Tibial nerve (tissue), 4 donors: ENCODE measurements around the gene TMEM132E. TPM values are rescaled to one million over a fixed set of nuclear protein-coding genes. Genes with fewer than 3 reads are reported as not detected.

Experiments used
- DNase-seq, 2 donors: peaks; one replicate each; pipeline ENCODE4 v3.0.0-alpha.2; 2019; ENCODE audit warnings: low spot score in 2 of 2
- H3K27ac ChIP-seq, 4 donors: fragments of 200-600 bp; sonication (generic) in 3 of 4; one replicate each; pipeline ENCODE4 v1.5.1; 2017 to 2019; ENCODE audit warnings: mild to moderate bottlenecking in 1 of 4
- H3K27me3 ChIP-seq, 2 donors: fragments of 200-600 bp; sonication (generic) in 1 of 2; one replicate each; pipeline versions ENCODE4 v1.5.1 to v1.6.0; 2017 to 2019
- H3K36me3 ChIP-seq, 3 donors: fragments of 200-600 bp; sonication (generic); one replicate each; pipeline ENCODE4 v1.5.1; 2018 to 2019
- H3K4me1 ChIP-seq, 4 donors: fragments of 200-600 bp; sonication (generic) in 3 of 4; one replicate each; pipeline ENCODE4 v1.5.1; 2017 to 2019
- H3K4me3 ChIP-seq, 4 donors: fragments of 200-600 bp; sonication (generic) in 3 of 4; one replicate each; pipeline ENCODE4 v1.5.1; 2017 to 2019; ENCODE audit warnings: mild to moderate bottlenecking in 1 of 4, moderate library complexity in 1 of 4
- H3K9me3 ChIP-seq, 4 donors: fragments of 200-600 bp; sonication (generic) in 3 of 4; one replicate each; pipeline ENCODE4 v1.5.1; 2017 to 2019
- EP300 ChIP-seq, 2 donors: sonication (generic); formaldehyde crosslinking; IDR thresholded peaks; one replicate each; pipeline ENCODE4 v1.6.1; 2017; ENCODE audit warnings: antibody characterized with exemption in 2 of 2, mild to moderate bottlenecking in 1 of 2
- POLR2A ChIP-seq, 2 donors: fragments of 450-650 bp; IDR thresholded peaks; one replicate each; pipeline ENCODE4 v1.6.1; 2017; ENCODE audit warnings: antibody characterized with exemption in 2 of 2, mild to moderate bottlenecking in 2 of 2, moderate library complexity in 2 of 2
- WGBS, 2 donors: methylation state at CpG; one replicate each; pipeline ENCODE4 v1.1.5; 2018; 5-methylcytosine and 5-hydroxymethylcytosine counted together
- total RNA-seq, 4 donors: library from RNA; depleted of rRNA; stranded (reverse); fragments of >200 nt; gene quantifications; one replicate each; pipeline ENCODE4 v1.1.0, GENCODE V29; 2016
- TF ChIP-seq, protein P1 (sequence below), 5 experiments: fragments of 200-600 bp in 3 of 5; fragments of 450-650 bp in 2 of 5; sonication (generic) in 3 of 5; IDR thresholded peaks; one replicate each; pipeline ENCODE4 v1.5.1; 2016 to 2019; ENCODE audit warnings: antibody characterized with exemption in 5 of 5, mild to moderate bottlenecking in 3 of 5, moderate library complexity in 2 of 5

TMEM132E gene
- total RNA-seq, 4 donors from 2014 or later, result 0.42 to 0.59 TPM; not detected in 2

- H3K36me3 ChIP-seq, result no peaks in the 10 kb centered on the region
- H3K4me1 ChIP-seq, result no peaks in the 10 kb centered on the region
- no peaks in the 10 kb centered on the region for H3K9me3 ChIP-seq
- 95 to 100% methylated on average over 3 of the region's 3 CpGs for WGBS, 2 donors
- no peak for DNase-seq
- TF ChIP-seq POLR2A (IDR thresholded peaks at IDR 0.05), result no peak
- TF ChIP-seq, protein P1, sequence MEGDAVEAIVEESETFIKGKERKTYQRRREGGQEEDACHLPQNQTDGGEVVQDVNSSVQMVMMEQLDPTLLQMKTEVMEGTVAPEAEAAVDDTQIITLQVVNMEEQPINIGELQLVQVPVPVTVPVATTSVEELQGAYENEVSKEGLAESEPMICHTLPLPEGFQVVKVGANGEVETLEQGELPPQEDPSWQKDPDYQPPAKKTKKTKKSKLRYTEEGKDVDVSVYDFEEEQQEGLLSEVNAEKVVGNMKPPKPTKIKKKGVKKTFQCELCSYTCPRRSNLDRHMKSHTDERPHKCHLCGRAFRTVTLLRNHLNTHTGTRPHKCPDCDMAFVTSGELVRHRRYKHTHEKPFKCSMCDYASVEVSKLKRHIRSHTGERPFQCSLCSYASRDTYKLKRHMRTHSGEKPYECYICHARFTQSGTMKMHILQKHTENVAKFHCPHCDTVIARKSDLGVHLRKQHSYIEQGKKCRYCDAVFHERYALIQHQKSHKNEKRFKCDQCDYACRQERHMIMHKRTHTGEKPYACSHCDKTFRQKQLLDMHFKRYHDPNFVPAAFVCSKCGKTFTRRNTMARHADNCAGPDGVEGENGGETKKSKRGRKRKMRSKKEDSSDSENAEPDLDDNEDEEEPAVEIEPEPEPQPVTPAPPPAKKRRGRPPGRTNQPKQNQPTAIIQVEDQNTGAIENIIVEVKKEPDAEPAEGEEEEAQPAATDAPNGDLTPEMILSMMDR (IDR thresholded peaks at IDR 0.05), result no peak
- no peak for TF ChIP-seq EP300 (IDR thresholded peaks at IDR 0.05)
- H3K27ac ChIP-seq, result no peak overlapping the region
- peaks cover 0 to 7% of the 10 kb centered on the region in 2 donors for H3K27me3 ChIP-seq
- H3K4me3 ChIP-seq, result no peak overlapping the region
Measured at GRCh38 chr17:34539881-34540280, 39.5 kb upstream of the TMEM132E start.

DNA sequence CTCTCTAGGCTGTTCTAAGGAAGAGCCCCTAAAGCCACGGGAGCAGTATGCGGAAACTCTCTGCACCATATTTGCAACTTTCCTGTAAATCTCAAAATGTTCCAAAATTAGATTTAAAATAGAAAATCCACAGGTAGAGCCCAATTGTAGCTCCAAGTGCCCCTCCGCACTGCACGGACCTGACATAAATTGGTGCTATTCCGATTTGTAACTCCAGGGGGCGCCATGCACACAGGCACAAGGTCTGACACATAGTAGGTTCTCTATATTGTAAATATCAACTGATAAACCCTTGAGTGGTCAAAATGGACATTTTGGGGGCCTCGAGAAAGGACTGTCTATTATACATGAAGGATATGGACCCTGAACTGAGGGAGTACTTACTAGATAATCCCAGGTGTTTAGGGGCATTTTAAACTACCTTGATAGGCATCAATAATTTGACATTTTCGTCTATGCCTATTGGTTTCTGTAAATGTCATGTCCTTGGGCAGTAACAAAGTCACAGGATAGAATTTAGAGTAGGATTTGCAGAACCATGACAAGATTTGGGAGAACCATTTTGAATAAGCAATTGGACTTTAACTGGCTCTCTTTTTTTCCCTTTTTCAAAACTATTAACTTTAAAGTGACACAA lies 36.6 kb upstream of the TMEM132E start:
- Histone ChIP-seq H3K9me3 (no peaks in the 10 kb centered on the region), H3K4me1 (no peaks in the 10 kb centered on the region), H3K27me3 (peaks cover 0 to 7% of the 10 kb centered on the region in 2 donors), H3K36me3 (no peaks in the 10 kb centered on the region), H3K4me3 (no peak overlapping the region), H3K27ac (no peak overlapping the region)
- peak in 1 of 2 donors; percentile 66 for DNase-seq
- 6 to 9% methylated on average over 8 of the region's 8 CpGs for WGBS, 2 donors
- no peak for TF ChIP-seq EP300 (IDR thresholded peaks at IDR 0.05)
- TF ChIP-seq POLR2A (IDR thresholded peaks at IDR 0.05), result no peak
- TF ChIP-seq, protein P1 (IDR thresholded peaks at IDR 0.05), result peak; percentile 57 to 76 (median 69)

DNA sequence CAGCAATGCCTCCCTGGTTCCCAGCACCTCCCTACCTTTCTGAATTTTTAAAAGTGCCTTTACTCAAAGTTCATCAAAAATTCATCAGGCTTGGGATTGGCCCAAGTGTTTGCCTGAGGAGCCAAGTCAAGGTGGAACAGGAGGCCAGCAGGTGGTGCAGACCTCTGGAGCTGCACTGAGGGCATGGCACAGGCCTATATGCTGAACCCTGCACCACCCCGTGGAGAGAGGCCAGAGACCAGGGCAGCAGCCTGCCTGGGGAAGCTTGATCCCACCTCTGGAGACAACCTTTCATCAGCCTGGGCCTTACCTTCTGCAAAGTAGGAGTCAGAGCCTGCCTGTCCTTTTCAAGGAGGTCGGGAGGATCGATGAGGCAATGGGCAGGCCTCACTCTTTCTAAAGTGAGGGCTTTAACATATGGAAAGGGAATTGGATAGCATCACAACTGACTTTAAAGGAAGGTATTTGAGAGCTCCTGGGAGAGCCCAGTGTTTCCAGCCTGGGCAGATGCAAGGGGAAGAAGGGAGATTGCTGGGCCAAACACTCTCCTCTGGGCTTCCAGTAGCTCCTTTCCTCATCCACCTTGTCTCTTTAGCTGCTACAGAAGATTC lies 31.8 kb upstream of the TMEM132E start:
- no peak for DNase-seq
- Histone ChIP-seq H3K4me3 (no peak overlapping the region), H3K27me3 (peaks cover 0 to 10% of the 10 kb centered on the region in 2 donors), H3K36me3 (no peaks in the 10 kb centered on the region), H3K9me3 (no peaks in the 10 kb centered on the region), H3K4me1 (no peaks in the 10 kb centered on the region), H3K27ac (no peak overlapping the region)
- TF ChIP-seq, protein P1 (IDR thresholded peaks at IDR 0.05), result no peak
- WGBS, 2 donors, result 30 to 45% methylated on average over 2 to 3 of the region's 3 CpGs

- no peaks in the 10 kb centered on the region for H3K9me3 ChIP-seq
- no peaks in the 10 kb centered on the region for H3K4me1 ChIP-seq
- no peaks in the 10 kb centered on the region for H3K36me3 ChIP-seq
- 60 to 71% methylated on average over 6 of the region's 6 CpGs for WGBS, 2 donors
- H3K27me3 ChIP-seq, result peaks cover 0 to 18% of the 10 kb centered on the region in 2 donors
- H3K4me3 ChIP-seq, result no peak overlapping the region
- no peak for DNase-seq
- H3K27ac ChIP-seq, result no peak overlapping the region
- TF ChIP-seq, protein P1 (IDR thresholded peaks at IDR 0.05), result no peak
- TF ChIP-seq POLR2A (IDR thresholded peaks at IDR 0.05) (no peak), EP300 (IDR thresholded peaks at IDR 0.05) (no peak)
Measured at GRCh38 chr17:34549966-34550365, 29.4 kb upstream of the TMEM132E start.

- no peaks in the 10 kb centered on the region for H3K4me1 ChIP-seq
- DNase-seq, result no peak
- no peak overlapping the region for H3K4me3 ChIP-seq
- WGBS, 2 donors, result 60 to 68% methylated on average over 4 of the region's 4 CpGs
- peaks cover 0 to 19% of the 10 kb centered on the region in 2 donors for H3K27me3 ChIP-seq
- no peaks in the 10 kb centered on the region for H3K9me3 ChIP-seq
- TF ChIP-seq, protein P1 (IDR thresholded peaks at IDR 0.05), result no peak
- TF ChIP-seq POLR2A (IDR thresholded peaks at IDR 0.05), result no peak
- TF ChIP-seq EP300 (IDR thresholded peaks at IDR 0.05), result no peak
- no peaks in the 10 kb centered on the region for H3K36me3 ChIP-seq
- no peak overlapping the region for H3K27ac ChIP-seq
Measured at GRCh38 chr17:34553907-34554306, 25.5 kb upstream of the TMEM132E start.
